Ascending aorta (tissue), 2 donors: ENCODE data around the gene ZNF93. TPM values are rescaled to one million over a fixed set of nuclear protein-coding genes. Genes with fewer than 3 reads are reported as not detected.

Experiments
- DNase-seq, 2 donors: peaks; one replicate each; pipeline ENCODE4 v3.0.0-alpha.2; 2019; ENCODE audit warnings: low spot score in 2 of 2
- H3K27ac ChIP-seq, 2 donors: fragments of 200-600 bp; sonication (generic); one replicate each; pipeline ENCODE4 v1.5.1; 2016 to 2017; ENCODE audit warnings: mild to moderate bottlenecking in 1 of 2
- H3K27me3 ChIP-seq: fragments of 200-600 bp; sonication (generic); one replicate; pipeline ENCODE4 v1.5.1; 2017
- H3K36me3 ChIP-seq, 2 donors: fragments of 200-600 bp; sonication (generic); one replicate each; pipeline ENCODE4 v1.5.1; 2016
- H3K4me1 ChIP-seq, 2 donors: fragments of 200-600 bp; sonication (generic); one replicate each; pipeline ENCODE4 v1.5.1; 2016 to 2017; ENCODE audit warnings: mild to moderate bottlenecking in 1 of 2
- H3K4me3 ChIP-seq, 2 donors: fragments of 200-600 bp; sonication (generic); one replicate each; pipeline ENCODE4 v1.5.1; 2016 to 2017; ENCODE audit warnings: mild to moderate bottlenecking in 1 of 2
- H3K9me3 ChIP-seq, 2 donors: fragments of 200-600 bp; sonication (generic); one replicate each; pipeline ENCODE4 v1.5.1; 2016
- CTCF ChIP-seq, 3 experiments: fragments of 200-600 bp in 2 of 3; fragments of 450-650 bp in 1 of 3; sonication (generic) in 2 of 3; IDR thresholded peaks; one replicate each; pipeline ENCODE4 v1.5.1; 2016 to 2019; ENCODE audit warnings: antibody characterized with exemption in 3 of 3, mild to moderate bottlenecking in 1 of 3, moderate library complexity in 1 of 3
- intact Hi-C: fragments of 100-400 bp; cut with DNase I; formaldehyde crosslinking; loops from one replicate; pipeline ENCODE4 v1.15.1; 2023
- total RNA-seq: library from RNA; depleted of rRNA; stranded (reverse); fragments of >200 nt; gene quantifications from one replicate; pipeline ENCODE4 v1.1.0, GENCODE V29; 2016

Gene ZNF93
- total RNA-seq, 1 donor from 2014 or later = 2.9 TPM

GRCh38 chr19:19937403-19937802 is 36.7 kb downstream of the ZNF93 start:
- no peak for DNase-seq
- Histone ChIP-seq H3K27me3 (no peaks in the 10 kb centered on the region), H3K4me1 (no peaks in the 10 kb centered on the region), H3K9me3 (peaks cover 11 to 75% of the 10 kb centered on the region in 2 donors), H3K27ac (no peak overlapping the region), H3K4me3 (no peak overlapping the region), H3K36me3 (peaks cover 9 to 11% of the 10 kb centered on the region in 2 donors)
- TF ChIP-seq CTCF (IDR thresholded peaks at IDR 0.05) = no peak
- intact Hi-C loops = no loop called here

GRCh38 chr19:19938449-19938848 is 37.7 kb downstream of the ZNF93 start:
- H3K27me3 ChIP-seq = no peaks in the 10 kb centered on the region
- intact Hi-C loops = no loop called here

DNA sequence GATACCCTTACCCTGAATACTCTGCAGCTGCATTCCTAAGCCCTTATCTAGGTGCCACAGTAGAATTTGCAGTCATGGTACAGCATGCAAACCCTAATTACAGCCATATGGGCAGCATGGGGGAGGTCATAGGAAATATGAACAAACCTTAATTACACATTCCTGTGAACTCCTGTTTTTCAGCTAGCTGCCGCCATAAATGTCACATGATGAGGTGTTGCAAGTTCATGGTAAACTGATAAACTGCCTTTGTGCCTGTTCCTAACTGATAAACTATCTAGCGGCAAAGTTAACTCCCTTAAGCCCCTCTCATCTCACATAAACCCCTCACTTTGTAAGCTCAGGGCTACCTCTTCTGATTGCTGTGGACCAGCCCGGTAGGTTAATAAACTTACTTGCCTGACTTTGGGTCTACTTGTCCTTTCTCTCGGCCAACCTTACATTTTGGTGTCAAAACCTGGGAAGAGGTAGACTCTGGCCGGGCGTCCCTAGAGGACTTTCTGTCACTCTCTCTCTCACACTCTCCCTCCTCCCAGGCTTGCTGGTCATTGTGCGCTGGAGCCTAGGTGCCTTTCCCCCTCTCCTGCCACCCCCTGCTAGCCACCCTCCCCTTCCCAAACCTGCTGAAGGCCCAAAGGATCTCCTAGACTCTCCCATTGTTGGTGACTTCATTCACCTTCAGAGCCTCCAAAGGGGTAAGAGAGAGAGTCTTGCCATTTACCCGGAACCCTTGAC is 43.3 kb downstream of the ZNF93 start:
- Histone ChIP-seq H3K4me3 (no peak overlapping the region), H3K36me3 (no peaks in the 10 kb centered on the region)
- intact Hi-C loops = no loop called here

More at GRCh38 chr19:19938449-19938848, 37.7 kb downstream of the ZNF93 start:
- peaks cover 4 to 7% of the 10 kb centered on the region in 2 donors for H3K36me3 ChIP-seq
- H3K9me3 ChIP-seq = peaks cover 11 to 65% of the 10 kb centered on the region in 2 donors
- no peaks in the 10 kb centered on the region for H3K4me1 ChIP-seq
- DNase-seq = no peak
- H3K27ac ChIP-seq = no peak overlapping the region
- TF ChIP-seq CTCF (IDR thresholded peaks at IDR 0.05) = no peak
- H3K4me3 ChIP-seq = no peak overlapping the region

DNA sequence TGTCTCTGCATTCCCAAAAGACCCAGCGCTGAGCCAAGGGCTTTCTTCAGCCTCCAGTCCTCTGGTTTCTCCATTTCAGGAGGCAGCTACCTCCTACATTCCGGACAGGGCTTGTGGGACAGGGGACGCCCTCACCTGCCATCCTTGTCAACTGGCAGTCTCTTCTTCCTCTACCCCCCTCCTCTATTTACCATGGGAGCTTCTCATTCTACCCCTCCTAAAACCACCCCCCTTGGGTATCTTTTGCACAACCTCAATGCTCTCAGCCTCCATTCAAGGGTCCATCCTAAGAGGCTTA is 43.8 kb downstream of the ZNF93 start:
- intact Hi-C loops = no loop called here
- H3K4me3 ChIP-seq = no peak overlapping the region
- H3K36me3 ChIP-seq = no peaks in the 10 kb centered on the region
- no peaks in the 10 kb centered on the region for H3K4me1 ChIP-seq
- no peak for TF ChIP-seq CTCF (IDR thresholded peaks at IDR 0.05)
- H3K27me3 ChIP-seq = no peaks in the 10 kb centered on the region
- no peak overlapping the region for H3K27ac ChIP-seq
- H3K9me3 ChIP-seq = peaks cover 0 to 6% of the 10 kb centered on the region in 2 donors
- DNase-seq = no peak

More for the DNA sequence above, 43.3 kb downstream of the ZNF93 start:
- Histone ChIP-seq H3K4me1 (no peaks in the 10 kb centered on the region), H3K9me3 (peaks cover 0 to 11% of the 10 kb centered on the region in 2 donors), H3K27ac (no peak overlapping the region), H3K27me3 (no peaks in the 10 kb centered on the region)
- no peak for DNase-seq
- TF ChIP-seq CTCF (IDR thresholded peaks at IDR 0.05) = no peak

GRCh38 chr19:19946226-19946625 is 45.5 kb downstream of the ZNF93 start:
- intact Hi-C loops = no loop called here
- no peak for DNase-seq
- Histone ChIP-seq H3K27me3 (no peaks in the 10 kb centered on the region), H3K4me1 (no peaks in the 10 kb centered on the region), H3K36me3 (no peaks in the 10 kb centered on the region), H3K9me3 (no peaks in the 10 kb centered on the region), H3K4me3 (no peak overlapping the region), H3K27ac (no peak overlapping the region)
- TF ChIP-seq CTCF (IDR thresholded peaks at IDR 0.05) = no peak

DNA sequence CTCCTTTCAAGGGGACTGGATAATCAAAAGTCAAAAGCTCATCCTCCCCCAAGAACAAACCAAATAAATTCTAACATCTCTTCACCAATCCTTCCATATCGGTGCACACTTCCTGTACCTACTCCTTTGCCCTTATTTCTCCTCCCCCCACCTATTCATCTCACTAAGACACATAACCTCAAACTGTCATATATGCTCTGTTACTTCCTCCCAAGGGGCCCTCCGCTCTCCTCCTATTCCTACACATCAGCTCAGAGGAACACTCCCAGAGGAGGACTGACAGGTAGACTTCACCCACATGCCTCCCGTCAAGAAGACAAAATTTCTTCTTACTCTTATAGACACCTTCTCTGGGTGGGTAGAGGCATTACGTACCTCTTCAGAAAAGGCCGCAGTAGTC is 48.1 kb downstream of the ZNF93 start:
- H3K27ac ChIP-seq = no peak overlapping the region
- H3K9me3 ChIP-seq = no peaks in the 10 kb centered on the region
- no peak for TF ChIP-seq CTCF (IDR thresholded peaks at IDR 0.05)
- H3K4me1 ChIP-seq = no peaks in the 10 kb centered on the region
- no peak overlapping the region for H3K4me3 ChIP-seq
- no peak for DNase-seq
- intact Hi-C loops = no loop called here
- H3K36me3 ChIP-seq = no peaks in the 10 kb centered on the region
- H3K27me3 ChIP-seq = no peaks in the 10 kb centered on the region
